Mucosa of rectum (tissue), 2 donors: ENCODE measurements around the gene TBC1D2.
"Not testable (repeated sequence)": the region's sequence is repeated elsewhere in the genome, so short reads cannot be mapped to it uniquely, and the experiment has no call there.

Experiments
- H3K27ac ChIP-seq, 2 donors: one replicate each; pipeline ENCODE4 v1.7.0; 2013; ENCODE audit warnings: inconsistent platforms in 2 of 2, low read depth in 2 of 2, low read length in 2 of 2
- H3K27me3 ChIP-seq, 2 donors: one replicate each; pipeline ENCODE4 v1.7.0; 2013; ENCODE audit warnings: low read length in 2 of 2; ENCODE audit not compliant: control insufficient read depth in 2 of 2, insufficient read depth in 2 of 2
- H3K36me3 ChIP-seq, 2 donors: one replicate each; pipeline ENCODE4 v1.7.0; 2013; ENCODE audit warnings: low read length in 2 of 2; ENCODE audit not compliant: control insufficient read depth in 2 of 2, insufficient read depth in 2 of 2
- H3K4me1 ChIP-seq, 2 donors: one replicate each; pipeline ENCODE4 v1.7.0; 2013; ENCODE audit warnings: low read length in 2 of 2, mild to moderate bottlenecking in 1 of 2; ENCODE audit not compliant: control insufficient read depth in 2 of 2, insufficient read depth in 2 of 2
- H3K4me3 ChIP-seq, 2 donors: one replicate each; pipeline ENCODE4 v1.7.0; 2013; ENCODE audit warnings: low read length in 2 of 2
- H3K9ac ChIP-seq, 2 donors: one replicate each; pipeline ENCODE4 v1.7.0; 2013; ENCODE audit warnings: low read length in 2 of 2, low read depth in 1 of 2, mild to moderate bottlenecking in 1 of 2
- H3K9me3 ChIP-seq, 2 donors: one replicate each; pipeline ENCODE4 v1.7.0; 2013; ENCODE audit warnings: low read length in 2 of 2; ENCODE audit not compliant: control insufficient read depth in 2 of 2
- donor health status: healthy.
- donor health status: Normal muscosa, but diverticular disease.

TBC1D2 gene

DNA sequence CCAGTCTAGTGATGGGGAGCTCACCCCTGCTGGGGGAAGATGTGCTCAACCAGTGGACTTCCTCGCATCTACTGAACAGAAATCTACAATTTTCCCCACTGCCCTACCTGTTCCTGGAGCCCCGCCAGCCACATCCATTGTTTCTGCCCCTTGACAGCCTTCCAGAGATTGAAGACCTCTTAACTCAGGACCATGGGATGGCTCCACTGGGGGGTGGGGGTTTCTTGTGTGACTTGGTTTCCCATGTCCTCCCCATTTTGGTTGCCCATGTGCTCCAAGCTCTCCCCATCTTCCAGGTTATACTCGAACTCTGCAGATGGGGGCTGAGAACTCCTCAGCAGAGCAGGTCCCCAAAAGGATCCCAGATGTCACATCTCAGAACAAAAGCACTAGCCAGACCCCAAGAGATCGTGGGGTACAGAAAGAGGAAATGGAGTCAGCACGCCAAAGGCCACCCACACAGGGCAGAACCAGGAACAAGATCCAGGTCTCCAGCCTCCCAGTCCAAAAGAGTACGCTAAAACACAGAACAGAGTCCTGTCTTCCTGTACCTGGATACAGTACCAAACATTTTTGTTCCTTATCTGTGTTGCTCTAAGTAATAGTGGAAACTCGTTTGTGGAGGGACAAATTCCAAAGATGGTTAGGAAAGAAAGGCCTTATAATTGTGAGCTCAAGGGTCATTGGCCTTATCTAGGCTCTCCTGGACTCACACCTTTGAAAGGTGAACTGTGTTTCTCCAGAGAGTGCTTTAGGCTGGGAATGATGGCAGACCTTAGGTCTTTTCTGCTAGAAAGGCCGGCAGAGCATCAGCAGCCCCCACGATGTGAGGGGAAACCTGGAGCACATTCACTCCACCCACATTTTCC, 78.8 kb downstream of the TBC1D2 start:
- Histone ChIP-seq H3K27me3 (no peaks in the 10 kb centered on the region), H3K4me1 (peaks cover 11 to 15% of the 10 kb centered on the region in 2 donors), H3K27ac (peak overlapping the region; percentile 23 to 59), H3K9me3 (no peaks in the 10 kb centered on the region), H3K36me3 (no peaks in the 10 kb centered on the region), H3K4me3 (no peak overlapping the region), H3K9ac (no peak overlapping the region)

DNA sequence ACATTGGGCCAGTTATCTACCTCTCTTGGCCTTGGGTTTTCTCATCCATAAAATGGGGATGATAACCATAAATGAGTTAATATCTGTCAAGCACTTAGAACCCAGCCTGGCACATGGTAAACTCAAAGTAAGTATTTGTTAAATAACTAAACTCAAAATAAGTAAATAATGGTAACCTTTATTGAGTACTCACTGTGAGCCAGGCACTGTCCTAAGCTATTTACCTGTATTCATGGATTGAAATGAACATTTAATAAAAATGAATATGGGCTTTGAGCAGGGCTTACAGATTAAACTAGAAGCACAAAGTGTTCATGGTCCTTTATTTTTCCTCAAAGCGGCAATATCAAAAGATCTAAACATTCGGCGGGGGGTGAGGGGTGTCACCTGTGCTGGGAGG, 79.7 kb downstream of the TBC1D2 start:
- Histone ChIP-seq H3K9me3 (no peaks in the 10 kb centered on the region), H3K27me3 (no peaks in the 10 kb centered on the region)

DNA sequence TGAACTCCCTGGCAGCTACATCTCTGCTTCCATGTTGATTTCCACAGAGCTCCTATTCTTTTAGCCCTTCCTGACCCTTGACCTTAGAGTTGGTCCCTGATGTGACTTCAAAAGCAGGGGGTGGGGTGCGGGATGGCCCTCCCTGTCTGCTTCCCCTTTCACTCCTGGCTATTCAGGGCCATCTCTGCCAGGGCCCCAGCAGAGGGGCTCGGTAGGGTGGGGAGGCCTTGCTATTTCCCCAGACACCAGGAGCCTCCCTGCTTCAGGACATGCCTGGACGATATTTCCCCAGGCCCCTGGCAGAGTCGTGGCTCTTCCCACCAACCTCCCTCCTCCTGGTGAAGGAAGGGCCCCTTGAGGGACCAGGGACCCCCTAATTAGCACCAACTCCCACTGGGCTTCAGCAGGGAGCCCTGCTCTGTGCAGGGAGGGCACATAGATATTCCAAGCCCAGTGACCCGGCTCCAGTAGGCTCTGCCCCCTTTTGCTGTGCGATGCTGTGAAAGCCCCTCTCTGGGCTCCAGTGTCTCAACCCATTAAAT, 80.3 kb downstream of the TBC1D2 start:
- Histone ChIP-seq H3K4me3 (no peak overlapping the region), H3K36me3 (no peaks in the 10 kb centered on the region), H3K9me3 (no peaks in the 10 kb centered on the region), H3K27ac (no peak overlapping the region), H3K4me1 (peaks cover 9 to 13% of the 10 kb centered on the region in 2 donors), H3K27me3 (no peaks in the 10 kb centered on the region), H3K9ac (no peak overlapping the region)

More for the DNA sequence above, 79.7 kb downstream of the TBC1D2 start:
- Histone ChIP-seq H3K9ac (no peak overlapping the region), H3K36me3 (no peaks in the 10 kb centered on the region), H3K4me3 (no peak overlapping the region), H3K27ac (no peak overlapping the region), H3K4me1 (peaks cover 11 to 13% of the 10 kb centered on the region in 2 donors)

DNA sequence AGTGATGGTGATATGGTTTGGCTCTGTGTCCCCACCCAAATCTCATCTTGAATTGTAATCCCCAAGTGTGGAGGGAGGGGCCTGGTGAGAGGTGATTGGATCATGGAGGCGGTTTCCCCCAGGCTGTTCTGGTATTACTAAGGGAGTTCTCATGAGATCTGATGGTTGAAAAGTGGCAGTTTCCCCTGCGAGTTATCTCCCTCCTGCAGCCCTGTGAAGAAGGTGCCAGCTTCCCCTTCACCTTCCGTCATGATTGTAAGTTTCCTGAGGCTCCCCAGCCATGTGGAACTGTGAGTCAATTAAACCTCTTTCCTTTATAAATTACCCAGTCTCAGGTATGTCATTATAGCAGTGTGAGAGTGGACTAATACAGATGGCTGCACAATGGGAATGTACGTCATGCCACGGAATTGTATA, 80.9 kb downstream of the TBC1D2 start:
- peaks cover 7 to 13% of the 10 kb centered on the region in 2 donors for H3K4me1 ChIP-seq
- not testable (repeated sequence) for H3K36me3 ChIP-seq, H3K27ac ChIP-seq, H3K4me3 ChIP-seq, H3K9ac ChIP-seq, H3K9me3 ChIP-seq, H3K27me3 ChIP-seq

DNA sequence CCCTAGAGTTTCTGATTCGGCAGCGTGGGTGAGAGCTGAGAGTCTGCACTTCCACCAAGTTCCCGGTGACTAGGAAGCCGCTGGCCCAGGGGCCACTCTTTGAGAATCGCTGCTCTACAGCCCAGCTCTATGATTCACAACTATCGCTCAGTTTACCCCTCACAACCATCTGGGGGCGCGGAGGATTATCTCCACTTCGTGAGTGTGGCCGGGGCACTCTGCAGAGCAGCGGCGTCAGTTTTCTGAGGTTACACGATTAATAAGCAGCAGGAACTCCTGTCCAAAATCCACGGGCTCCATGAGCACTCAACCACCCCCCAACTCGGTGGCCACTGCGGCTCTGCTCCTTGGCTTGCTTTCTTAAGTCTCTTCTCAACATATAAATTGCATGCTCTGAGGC, 82.3 kb downstream of the TBC1D2 start:
- H3K27me3 ChIP-seq, result no peaks in the 10 kb centered on the region
- peaks cover 7 to 23% of the 10 kb centered on the region in 2 donors for H3K4me1 ChIP-seq
- no peak overlapping the region for H3K9ac ChIP-seq
- no peak overlapping the region for H3K4me3 ChIP-seq
- H3K9me3 ChIP-seq, result no peaks in the 10 kb centered on the region
- no peaks in the 10 kb centered on the region for H3K36me3 ChIP-seq
- no peak overlapping the region for H3K27ac ChIP-seq

DNA sequence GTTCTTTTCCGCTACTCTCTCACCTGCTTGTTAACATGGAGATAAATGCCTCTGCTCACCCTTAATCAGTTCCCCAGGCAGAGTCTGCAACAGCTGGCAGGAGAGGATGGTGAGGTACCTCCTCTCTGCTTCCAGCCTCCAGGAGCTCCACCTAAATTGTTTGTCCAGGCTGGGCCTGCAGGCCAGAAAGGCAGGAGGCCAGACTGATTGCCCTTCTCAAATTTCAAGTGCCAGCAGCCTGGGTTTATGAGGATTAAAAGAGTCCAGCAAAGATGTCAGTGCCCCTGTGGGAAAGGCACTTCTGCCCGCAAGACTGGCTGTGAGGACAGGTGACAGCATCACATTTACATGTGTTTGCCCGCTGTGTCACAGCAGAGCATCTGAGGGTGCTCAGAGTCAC, 82.8 kb downstream of the TBC1D2 start:
- Histone ChIP-seq H3K27me3 (no peaks in the 10 kb centered on the region), H3K27ac (no peak overlapping the region), H3K4me3 (no peak overlapping the region), H3K4me1 (peaks cover 7 to 24% of the 10 kb centered on the region in 2 donors), H3K9me3 (no peaks in the 10 kb centered on the region), H3K9ac (no peak overlapping the region), H3K36me3 (no peaks in the 10 kb centered on the region)

DNA sequence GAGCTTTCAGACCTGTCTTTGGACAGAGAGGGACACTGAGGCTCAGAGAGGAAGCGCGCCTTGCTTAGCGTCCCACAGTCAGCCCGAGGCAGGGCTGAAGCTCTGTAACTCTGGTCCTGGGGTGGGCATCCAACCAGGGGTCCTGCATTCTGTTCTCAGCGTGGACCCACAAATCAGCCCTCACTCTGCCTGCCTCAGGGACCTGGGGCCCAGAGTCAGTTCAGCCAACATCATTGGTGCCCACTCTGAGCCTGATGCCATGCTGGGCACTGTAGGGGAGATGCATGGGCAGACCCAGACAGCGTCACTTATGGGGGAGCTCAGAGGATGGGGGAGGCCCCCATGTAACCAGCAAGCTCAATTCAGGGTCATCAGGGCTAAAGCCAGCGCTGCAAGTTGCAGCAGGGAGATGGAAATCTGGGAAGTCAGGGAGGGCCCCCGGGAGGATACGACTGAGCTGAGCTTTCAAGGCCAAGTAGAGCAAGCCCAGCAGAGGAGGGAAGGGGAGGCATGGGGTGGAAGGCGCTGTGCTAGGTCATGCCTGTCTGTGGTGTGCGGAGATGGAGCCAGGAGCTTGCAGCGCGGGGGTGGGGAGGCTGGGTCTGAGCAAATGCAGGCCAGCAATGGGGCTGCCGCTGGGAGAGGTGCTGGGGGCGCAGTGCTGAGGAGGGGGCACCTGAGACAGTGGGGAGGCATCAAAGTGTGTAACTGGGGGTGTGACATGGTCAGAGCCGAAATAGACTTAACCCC, 84.1 kb downstream of the TBC1D2 start:
- Histone ChIP-seq H3K36me3 (no peaks in the 10 kb centered on the region), H3K9ac (no peak overlapping the region), H3K4me1 (peaks cover 3 to 17% of the 10 kb centered on the region in 2 donors), H3K27ac (no peak overlapping the region), H3K4me3 (no peak overlapping the region), H3K9me3 (no peaks in the 10 kb centered on the region), H3K27me3 (no peaks in the 10 kb centered on the region)

DNA sequence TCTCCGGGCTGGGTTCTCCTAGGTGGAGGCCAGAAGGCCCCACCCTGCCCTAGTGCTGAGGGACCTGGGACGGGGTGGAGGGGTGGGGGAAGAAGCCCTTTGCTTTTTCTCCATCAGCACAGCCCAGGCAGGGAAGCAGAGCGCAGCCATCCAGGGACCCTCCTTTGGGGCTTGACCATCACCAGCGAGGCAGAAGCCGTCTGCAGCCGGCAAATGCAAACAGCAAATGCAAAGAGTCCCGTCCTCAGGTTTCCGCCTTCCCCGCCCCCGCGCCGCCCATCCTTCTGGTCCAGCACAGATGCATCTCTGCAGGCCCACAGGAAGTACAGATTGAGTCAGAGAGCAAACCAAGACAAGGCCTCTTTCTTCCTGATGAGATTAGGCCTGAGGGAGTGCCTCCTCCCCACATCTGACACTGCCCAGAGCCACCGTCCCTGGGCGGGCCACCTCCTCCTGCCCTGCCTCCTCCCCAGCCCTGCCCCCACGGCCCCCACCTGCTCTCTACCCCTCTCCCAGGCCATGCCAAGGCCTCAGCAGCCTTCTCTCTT, 86.4 kb downstream of the TBC1D2 start:
- Histone ChIP-seq H3K9me3 (no peaks in the 10 kb centered on the region), H3K4me3 (no peak overlapping the region), H3K4me1 (peaks cover 3 to 17% of the 10 kb centered on the region in 2 donors), H3K9ac (no peak overlapping the region), H3K27me3 (no peaks in the 10 kb centered on the region), H3K27ac (peak overlapping the region in 1 of 2 donors; percentile 11), H3K36me3 (no peaks in the 10 kb centered on the region)

DNA sequence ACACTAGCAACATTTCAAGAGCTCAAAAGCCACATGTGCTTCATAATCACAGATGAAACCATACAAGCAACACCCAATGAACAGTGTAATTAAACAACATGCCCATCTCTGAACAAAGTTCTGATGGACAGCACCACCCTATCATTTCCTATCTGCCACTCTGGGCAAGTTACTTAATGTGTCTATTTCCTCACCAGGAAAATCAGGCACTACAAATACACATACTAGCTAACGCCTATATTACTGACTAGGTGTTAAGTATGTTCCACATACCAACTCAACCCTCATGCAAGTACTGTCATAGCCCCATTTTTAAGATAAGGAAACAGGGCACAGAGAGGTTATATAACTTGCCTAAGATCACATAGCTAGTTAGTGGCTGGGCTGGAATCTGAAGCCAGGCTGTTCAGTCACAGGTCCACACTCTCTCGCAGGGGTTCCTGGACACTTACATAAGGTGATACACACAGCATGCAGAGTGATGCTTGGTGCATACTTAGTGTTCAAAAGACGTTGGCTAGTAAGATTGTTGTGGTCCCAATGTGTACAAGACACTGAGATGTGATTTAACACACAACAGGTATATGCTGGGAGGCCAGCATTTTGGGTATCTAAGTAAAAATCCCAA, 87.2 kb downstream of the TBC1D2 start:
- no peak overlapping the region for H3K27ac ChIP-seq
- no peaks in the 10 kb centered on the region for H3K9me3 ChIP-seq
- H3K4me1 ChIP-seq, result peaks cover 3 to 22% of the 10 kb centered on the region in 2 donors
- no peak overlapping the region for H3K4me3 ChIP-seq
- H3K9ac ChIP-seq, result no peak overlapping the region
- H3K27me3 ChIP-seq, result no peaks in the 10 kb centered on the region
- H3K36me3 ChIP-seq, result no peaks in the 10 kb centered on the region
